ENCODE results near the gene IER3IP1.

DNA sequence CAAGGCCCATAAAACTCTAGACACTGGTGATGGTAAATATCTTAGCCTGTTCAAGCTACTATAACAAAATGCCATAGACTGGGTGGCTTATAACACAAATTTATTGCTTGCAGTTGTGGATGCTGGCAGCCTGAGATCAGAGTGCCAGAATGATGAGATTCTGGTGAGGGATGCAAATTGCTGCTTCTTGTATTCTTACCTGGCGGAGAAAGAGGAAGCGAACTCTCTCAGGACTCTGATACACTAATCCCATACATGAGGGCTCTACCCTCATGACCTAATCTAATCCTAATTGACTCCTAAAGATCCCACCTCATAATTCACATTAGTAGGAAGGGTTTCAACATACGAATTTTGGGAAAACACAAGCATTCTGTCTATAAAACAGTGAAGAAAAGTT, 4.6 kb upstream of the IER3IP1 start:
- TF ChIP-seq CTCF (IDR thresholded peaks at IDR 0.05; ENCODE audit: borderline replicate concordance, extremely low read depth, low read length, poor library complexity, severe bottlenecking) (no peak), EZH2 (IDR thresholded peaks at IDR 0.05; ENCODE audit: borderline replicate concordance, low read depth, low read length, severe bottlenecking) (no peak)
